GM12878 (cell line): ENCODE data around the gene TBCD. TPM values are rescaled to one million over a fixed set of nuclear protein-coding genes. Genes with fewer than 3 reads are reported as not detected.

Source experiments
- BCL11A ChIP-seq: IDR thresholded peaks from 2 replicates; pipeline ENCODE4 v1.6.1; 2011; ENCODE audit warnings: low read depth, low read length
- BCLAF1 ChIP-seq: fragments of 450-650 bp; IDR thresholded peaks from 2 replicates; pipeline ENCODE4 v1.6.1; 2017; ENCODE audit warnings: antibody characterized with exemption, mild to moderate bottlenecking, moderate library complexity
- CBX3 ChIP-seq: fragments of 200-600 bp; sonication (generic); IDR thresholded peaks from 2 replicates; pipeline ENCODE4 v1.6.1; 2016; ENCODE audit warnings: low read depth, borderline replicate concordance
- CEBPZ ChIP-seq: fragments of 150-350 bp; IDR thresholded peaks from 2 replicates; pipeline ENCODE4 v1.6.1; 2016; ENCODE audit warnings: low read depth, low read length
- CREM ChIP-seq: IDR thresholded peaks from 2 replicates; pipeline ENCODE4 v1.6.1; 2014; ENCODE audit warnings: antibody characterized with exemption, low read depth
- EZH2 ChIP-seq: IDR thresholded peaks from 2 replicates; pipeline ENCODE4 v1.6.1; 2012; ENCODE audit warnings: low read depth, mild to moderate bottlenecking, control low read depth, inconsistent platforms, low read length, borderline replicate concordance; ENCODE audit not compliant: control insufficient read depth
- GATAD2B ChIP-seq: fragments of 450-650 bp; conservative IDR thresholded peaks from 2 replicates; pipeline ENCODE4 v1.6.1; 2017; ENCODE audit warnings: low read depth, mild to moderate bottlenecking, moderate library complexity
- KAT2A ChIP-seq: conservative IDR thresholded peaks from 2 replicates; pipeline ENCODE4 v1.6.1; 2011; ENCODE audit warnings: low read depth, low read length; ENCODE audit not compliant: control insufficient read depth
- PKNOX1 ChIP-seq: fragments of 450-650 bp; IDR thresholded peaks from 2 replicates; pipeline ENCODE4 v1.6.1; 2016; ENCODE audit warnings: mild to moderate bottlenecking
- RAD21 ChIP-seq: IDR thresholded peaks from 2 replicates; pipeline ENCODE4 v1.6.1; 2011; ENCODE audit warnings: mild to moderate bottlenecking, low read depth, low read length, moderate library complexity; ENCODE audit not compliant: insufficient read depth
- RELA ChIP-seq: fragments of 450-650 bp; IDR thresholded peaks from 2 replicates; pipeline ENCODE4 v1.8.0; 2014; ENCODE audit warnings: borderline replicate concordance; ENCODE audit not compliant: partially characterized antibody
- RELB ChIP-seq: fragments of 450-650 bp; IDR thresholded peaks from 2 replicates; pipeline ENCODE4 v1.6.1; 2017; ENCODE audit warnings: low read depth, mild to moderate bottlenecking, moderate library complexity
- SMAD1 ChIP-seq: fragments of 450-650 bp; IDR thresholded peaks from 2 replicates; pipeline ENCODE4 v1.6.1; 2018; ENCODE audit warnings: mild to moderate bottlenecking, low read depth; ENCODE audit not compliant: partially characterized antibody
- SMC3 ChIP-seq: IDR thresholded peaks from 2 replicates; pipeline ENCODE4 v1.6.1; 2011; ENCODE audit warnings: low read length, improper control_type of control experiment, borderline replicate concordance
- SUZ12 ChIP-seq: fragments of 200-600 bp; sonication (generic); IDR thresholded peaks from one replicate; pipeline ENCODE4 v1.6.1; 2018; ENCODE audit warnings: antibody characterized with exemption, mild to moderate bottlenecking; ENCODE audit not compliant: unreplicated experiment
- TBL1XR1 ChIP-seq: IDR thresholded peaks from 2 replicates; pipeline ENCODE4 v1.6.1; 2012; ENCODE audit warnings: low read depth, low read length, improper control_type of control experiment
- ZNF24 ChIP-seq: fragments of 450-650 bp; IDR thresholded peaks from 2 replicates; pipeline ENCODE4 v1.6.1; 2017; ENCODE audit warnings: antibody characterized with exemption, mild to moderate bottlenecking
- ZNF622 ChIP-seq: fragments of 450-650 bp; IDR thresholded peaks from 2 replicates; pipeline ENCODE4 v1.6.1; 2017; ENCODE audit warnings: mild to moderate bottlenecking, inconsistent platforms
- polyA plus RNA-seq, 11 experiments: library from polyadenylated mRNA; depleted of rRNA in 4 of 11; unstranded in 6 of 11; stranded (reverse) in 5 of 11; fragments of >200 nt; fragmentation: Nextera tagmentation in 4 of 11; fragmentation: Illumina TruSeq in 1 of 11; extraction: Ambion mirVana in 4 of 11; extraction: Trizol in 1 of 11; gene quantifications; 1 replicate in 1 of 11; 2 replicates in 10 of 11; pipeline versions ENCODE4 v1.2.1 to v1.2.3, GENCODE V29; 2011 to 2016; ENCODE audit warnings: inconsistent platforms in 2 of 11, missing spikeins in 2 of 11, low read depth in 1 of 11
- total RNA-seq, 4 experiments: library from RNA; depleted of rRNA in 3 of 4; stranded (reverse); fragments of >200 nt in 3 of 4; fragmentation: Illumina TruSeq in 1 of 4; extraction: Trizol in 1 of 4; gene quantifications; 2 replicates each; pipeline versions ENCODE4 v1.2.1 to v1.2.3, GENCODE V29; 2013 to 2021

Gene TBCD
- total and polyA plus RNA-seq, 10 of the 15 experiments (the other 5 are each of a cell fraction or from before 2014, with no cell fraction given): 10.3 to 114 (median 52.4) TPM

GRCh38 chr17:82859431-82860403 lies 107.9 kb downstream of the TBCD start (continued):
- TF ChIP-seq CEBPZ: no peak
- TF ChIP-seq RELB: peak; percentile 31; the same call in 1 of the 2 replicates
- no peak for TF ChIP-seq ZNF622
- TF ChIP-seq PKNOX1: peak; percentile 5; the same call in 1 of the 2 replicates
- TF ChIP-seq RAD21: no peak
- TF ChIP-seq CREM: no peak
- no peak for TF ChIP-seq BCLAF1
- no peak for TF ChIP-seq EZH2
- no peak for TF ChIP-seq BCL11A
- no peak for TF ChIP-seq CBX3
- TF ChIP-seq SMAD1: peak; percentile 50
- TF ChIP-seq SMC3: no peak
- no peak for TF ChIP-seq SUZ12
- no peak for TF ChIP-seq KAT2A
- TF ChIP-seq RELA: no peak
- no peak for TF ChIP-seq TBL1XR1
- TF ChIP-seq ZNF24: no peak
- TF ChIP-seq GATAD2B: peak; percentile 65; the same call in 1 of the 2 replicates
